GM19397 (cell line): Measurements from ENCODE around the gene PLAC9.

Experiments used
- ATAC-seq: cut with Tn5 transposase; IDR thresholded peaks from one replicate; pipeline ENCODE4 v1.9.1; 2021; ENCODE audit warnings: mild to moderate bottlenecking, moderate library complexity; ENCODE audit not compliant: unreplicated experiment

The PLAC9 gene

DNA sequence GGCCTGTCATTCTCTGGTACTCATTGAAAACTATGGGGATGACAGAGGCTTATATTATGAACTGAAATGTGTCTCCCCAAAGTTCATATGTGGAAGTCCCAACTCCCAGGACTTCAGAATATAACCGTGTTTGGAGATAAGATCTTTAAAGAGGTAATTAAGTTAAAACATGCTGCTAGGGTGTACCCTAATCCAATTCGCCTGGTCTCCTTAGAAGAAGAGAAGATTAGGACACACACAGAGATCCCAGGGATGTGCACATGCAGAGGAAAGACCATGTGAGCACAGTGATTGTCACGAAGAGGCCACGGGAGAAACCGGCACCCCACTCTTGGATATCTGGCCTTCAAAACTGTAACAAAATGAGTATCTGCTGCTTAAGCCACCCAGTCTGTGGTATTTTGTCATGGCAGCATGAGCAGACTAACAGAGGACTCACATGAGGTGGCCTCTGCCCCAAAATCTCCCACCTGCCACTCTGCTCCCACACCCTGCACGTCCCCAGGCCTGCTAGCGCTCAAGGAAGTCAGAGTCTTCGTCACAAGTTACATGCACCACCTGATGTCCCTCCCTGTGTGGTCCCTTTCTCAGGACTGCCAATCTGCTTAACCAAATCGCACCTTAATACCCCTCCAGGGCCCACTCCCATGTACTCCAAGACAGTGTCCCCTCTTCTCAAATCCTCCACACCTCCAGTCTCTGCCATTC lies 26.8 kb downstream of the PLAC9 start:
- ATAC-seq = no peak

GRCh38 chr10:80160361-80161320 lies 28.1 kb downstream of the PLAC9 start:
- ATAC-seq = no peak

DNA sequence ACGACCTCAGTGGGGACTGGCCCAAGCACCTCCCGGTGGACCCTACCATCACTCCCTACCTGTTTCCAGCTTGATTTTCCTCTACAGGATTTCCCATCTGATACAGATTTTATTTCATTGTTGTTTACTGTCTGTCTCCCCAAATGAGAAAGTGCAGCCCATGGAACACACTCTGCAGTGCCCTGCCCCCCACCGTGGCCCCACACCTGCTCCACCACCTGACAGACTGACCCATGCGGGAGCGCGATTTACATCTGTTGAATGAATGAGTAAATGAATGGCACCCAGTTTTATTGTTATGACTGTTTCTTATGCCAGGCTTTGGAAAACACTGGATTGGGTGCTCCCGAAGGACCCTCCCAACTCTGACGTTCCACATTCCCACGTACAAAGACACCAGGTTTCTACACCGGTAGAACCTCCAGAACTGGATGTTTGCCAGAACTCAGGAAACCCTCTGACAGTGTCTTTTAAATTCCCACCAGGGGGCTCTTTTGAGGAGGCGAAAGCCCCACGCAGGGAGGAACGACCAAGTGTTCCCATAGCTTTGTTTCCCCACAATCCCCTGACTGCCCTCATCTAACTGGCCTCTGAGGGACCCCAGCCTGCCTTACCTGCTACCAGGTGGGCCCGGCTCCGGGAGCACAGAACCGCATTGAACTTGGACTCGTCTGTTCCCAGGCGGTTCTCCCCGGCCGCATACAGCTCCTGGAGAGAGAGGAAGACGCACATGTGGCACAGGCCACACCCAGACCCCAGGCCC lies 29.0 kb downstream of the PLAC9 start:
- no peak for ATAC-seq

GRCh38 chr10:80163741-80164341 lies 31.3 kb downstream of the PLAC9 start:
- ATAC-seq = no peak

GRCh38 chr10:80164596-80164995 lies 32.1 kb downstream of the PLAC9 start:
- no peak for ATAC-seq

GRCh38 chr10:80165173-80165572 lies 32.6 kb downstream of the PLAC9 start:
- ATAC-seq = no peak

DNA sequence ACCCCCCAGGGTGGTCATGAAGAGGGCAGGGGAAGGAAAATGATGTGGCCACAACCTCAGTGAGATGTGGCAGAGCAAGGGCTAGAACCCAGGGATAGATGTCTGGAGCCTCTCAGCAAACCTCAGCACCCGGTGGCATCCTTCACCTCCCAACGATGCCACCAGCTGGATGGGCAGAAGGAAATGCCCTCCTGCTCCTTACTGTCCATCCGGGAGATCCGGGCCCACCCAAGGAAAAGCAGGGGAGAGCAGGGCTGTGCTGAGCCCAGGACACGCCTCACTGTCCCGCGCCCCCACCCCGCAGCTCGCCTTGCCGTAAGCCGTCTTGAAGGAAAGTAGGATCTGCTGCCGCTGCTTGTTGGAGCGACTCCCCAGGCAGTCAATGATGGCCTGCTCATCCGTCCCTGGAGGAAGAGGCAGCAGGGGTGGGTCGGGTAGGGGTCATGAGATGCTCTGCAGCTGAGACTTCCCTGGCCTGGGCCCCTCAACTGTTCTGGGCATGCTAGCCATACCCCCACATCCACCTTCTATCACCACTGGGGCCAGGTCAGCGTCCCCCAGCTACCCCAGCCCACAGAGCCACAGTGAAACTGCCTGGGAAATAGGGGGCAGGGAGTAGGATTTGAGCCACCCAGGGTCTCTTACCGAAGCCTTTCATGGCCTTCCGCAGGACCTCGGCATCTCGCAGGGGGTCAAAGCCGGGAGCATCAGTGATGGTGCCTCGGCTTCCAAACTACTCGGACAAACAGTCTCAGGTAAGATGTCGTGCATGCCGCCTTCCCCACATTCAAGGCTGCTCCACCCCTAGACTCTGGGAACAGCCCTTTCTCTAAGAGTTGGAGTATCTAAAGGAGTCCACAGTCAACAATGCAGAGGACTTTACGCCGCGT lies 34.3 kb downstream of the PLAC9 start:
- no peak for ATAC-seq

DNA sequence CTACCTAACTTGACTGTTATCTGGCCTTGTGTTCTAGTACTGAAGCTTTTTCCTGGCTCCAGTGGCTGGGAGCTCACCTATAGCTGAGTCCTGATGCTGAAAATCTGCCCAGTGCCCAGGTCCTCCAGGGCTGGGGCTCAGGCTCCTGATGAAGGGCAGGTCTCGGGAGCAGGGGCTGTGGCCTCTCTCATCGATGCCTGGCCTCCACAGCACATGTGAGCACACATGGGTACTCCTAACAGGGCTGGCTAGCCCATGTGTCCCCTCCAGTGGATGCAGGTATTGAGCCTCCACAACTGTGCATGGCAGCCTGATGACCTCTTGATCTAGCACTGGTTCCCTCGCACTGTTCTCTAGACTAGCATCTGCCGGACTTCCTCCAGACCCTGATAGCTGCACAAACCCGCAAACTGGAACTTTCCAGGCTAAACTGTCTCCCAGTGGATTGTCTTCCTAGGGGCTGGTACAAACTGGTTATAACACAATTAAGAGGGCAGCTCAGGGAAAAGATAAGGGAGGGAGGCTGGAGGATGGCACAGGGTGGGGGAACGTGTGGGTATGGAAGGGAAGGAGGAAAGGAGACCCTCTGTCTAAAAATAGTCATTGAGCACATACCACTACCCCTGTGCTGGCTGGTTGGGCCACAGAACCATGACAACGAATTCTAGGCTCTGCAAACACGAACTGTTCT lies 35.1 kb downstream of the PLAC9 start:
- no peak for ATAC-seq

DNA sequence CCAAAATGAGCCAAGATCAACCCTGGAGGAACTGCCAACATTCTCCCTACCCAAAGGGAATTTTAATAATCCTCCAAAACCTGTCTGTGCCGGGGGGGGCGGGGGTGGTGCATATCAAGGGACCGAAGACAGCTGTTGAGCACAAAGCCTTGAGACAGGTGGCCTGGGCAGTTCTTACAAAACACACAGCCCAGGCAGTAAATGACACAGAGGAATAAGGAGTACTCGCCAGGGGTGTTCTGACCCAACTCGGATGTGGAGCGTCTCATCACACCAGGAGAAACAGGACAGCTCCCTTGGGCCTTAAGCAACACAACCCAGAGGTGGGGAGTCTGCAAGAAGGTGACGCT lies 35.6 kb downstream of the PLAC9 start:
- ATAC-seq = no peak

- no peak for ATAC-seq
Observed at GRCh38 chr10:80168679-80169380, 36.3 kb downstream of the PLAC9 start.

- ATAC-seq = no peak
Observed at GRCh38 chr10:80170026-80170425, 37.5 kb downstream of the PLAC9 start.

GRCh38 chr10:80170641-80171040 lies 38.1 kb downstream of the PLAC9 start:
- ATAC-seq = no peak

DNA sequence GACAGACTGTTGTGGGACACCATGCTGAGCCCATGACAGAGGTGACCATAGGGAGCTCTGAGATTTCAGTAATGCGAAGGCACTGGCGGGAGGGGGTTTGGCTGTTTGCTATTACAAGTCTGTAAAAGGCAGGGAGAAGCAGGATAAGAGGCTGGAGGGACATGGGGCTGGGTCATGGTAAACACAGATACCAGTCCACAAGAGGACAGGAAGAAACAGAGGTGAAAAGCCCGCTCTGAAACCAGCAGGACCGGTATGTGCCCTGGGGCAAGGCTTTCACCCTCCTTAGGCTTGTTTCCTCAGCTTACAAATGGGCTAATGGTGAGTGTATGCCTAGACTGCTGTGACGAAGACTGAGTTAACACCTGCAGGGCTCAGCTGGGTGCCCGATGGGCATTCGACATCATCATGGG lies 38.7 kb downstream of the PLAC9 start:
- no peak for ATAC-seq

DNA sequence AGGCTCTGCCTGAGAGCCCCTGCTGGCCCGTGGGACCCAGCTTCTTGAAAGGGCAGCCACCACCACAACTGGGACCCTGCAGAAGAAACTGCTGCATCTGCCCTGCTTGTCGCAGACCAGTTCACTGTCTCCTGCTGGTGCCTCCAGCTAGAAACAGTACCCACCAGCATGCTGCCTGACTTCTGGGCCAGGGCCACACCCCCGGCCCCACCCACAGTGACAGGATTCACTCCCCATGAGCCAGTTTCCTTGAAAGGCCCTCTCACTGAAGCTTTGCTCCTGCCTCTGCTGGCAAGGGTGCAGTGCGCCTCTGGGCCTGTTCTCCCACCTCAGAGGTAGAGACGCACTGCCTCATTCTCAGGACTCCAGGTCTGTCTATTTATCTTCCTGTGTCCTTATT lies 40.4 kb downstream of the PLAC9 start:
- ATAC-seq = no peak

DNA sequence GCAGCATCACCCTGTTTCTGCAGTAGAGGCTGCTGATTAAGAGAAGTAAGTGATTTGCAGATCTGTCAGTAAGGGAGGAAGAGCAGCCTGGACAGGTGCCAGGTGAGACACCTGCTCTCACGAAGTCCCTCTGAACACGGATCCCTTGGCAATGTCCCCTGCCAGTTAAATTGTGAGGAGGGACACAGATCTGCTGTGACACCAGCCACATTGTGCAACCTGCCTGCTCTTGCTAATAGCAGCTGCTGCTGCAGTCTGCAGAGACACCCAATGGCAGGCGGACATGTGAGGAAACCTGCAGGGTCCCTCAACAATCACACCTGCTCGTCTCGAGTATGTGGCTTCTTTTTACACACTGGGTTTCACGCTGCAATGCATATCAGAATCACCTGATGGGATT lies 40.9 kb downstream of the PLAC9 start:
- no peak for ATAC-seq

GRCh38 chr10:80174641-80175395 lies 42.3 kb downstream of the PLAC9 start:
- ATAC-seq = no peak

- no peak for ATAC-seq
Observed at GRCh38 chr10:80176526-80176925, 44.0 kb downstream of the PLAC9 start.
